Activated CD4-positive, alpha-beta T cell treated with anti-CD3 and anti-CD28 coated beads, Interleukin-10, Interleukin-2, amounts not matched to agents 100 ng/mL and 50 ng/mL, durations not matched to agents 16 hours and 8 hours (primary cell): ENCODE results near the gene VKORC1L1.
"Not testable (repeated sequence)": the region's sequence is repeated elsewhere in the genome, so short reads cannot be mapped to it uniquely, and the experiment has no call there.

Source experiments
- DNase-seq: peaks from one replicate; pipeline ENCODE4 v3.0.0-alpha.2; 2020

The VKORC1L1 gene

DNA sequence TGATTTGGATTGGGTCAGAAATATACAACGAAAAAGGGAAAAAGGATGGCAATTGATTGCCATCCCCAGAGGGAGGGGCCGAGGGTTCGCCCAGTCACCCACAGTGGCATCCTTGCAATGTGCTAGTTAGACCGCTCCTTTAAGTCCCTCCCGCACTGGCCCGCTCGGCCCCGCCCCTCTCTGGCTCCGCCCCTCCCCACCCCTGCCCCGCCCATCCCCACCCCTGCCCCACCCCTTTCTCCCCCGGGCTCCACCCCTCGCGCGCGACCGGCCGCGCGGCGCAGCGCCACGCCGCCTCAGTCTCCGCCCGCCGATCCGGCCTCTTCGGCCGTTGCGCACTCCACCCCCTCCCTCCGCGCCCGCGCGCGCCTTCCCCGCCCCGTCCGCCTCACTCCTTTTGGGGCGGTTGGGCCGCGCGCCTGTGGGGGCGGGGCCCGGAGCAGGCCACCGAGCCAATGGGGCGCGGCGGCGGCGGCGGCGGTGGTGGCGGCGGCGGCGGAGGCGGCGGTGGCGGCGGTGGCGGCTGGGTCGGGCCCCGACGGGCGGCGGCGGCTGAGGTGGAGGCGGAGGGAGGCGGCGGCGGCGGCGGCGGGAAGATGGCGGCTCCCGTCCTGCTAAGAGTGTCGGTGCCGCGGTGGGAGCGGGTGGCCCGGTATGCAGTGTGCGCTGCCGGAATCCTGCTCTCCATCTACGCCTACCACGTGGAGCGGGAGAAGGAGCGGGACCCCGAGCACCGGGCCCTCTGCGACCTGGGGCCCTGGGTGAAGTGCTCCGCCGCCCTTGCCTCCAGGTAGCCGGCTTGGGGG lies at the start of gene VKORC1L1:
Gene VKORC1L1, plus strand, starts transcription at position 299 of the 806 bp plus-strand sequence. Its CDS starts 298 bp downstream, at position 597.
- peak; percentile 97 for DNase-seq

DNA sequence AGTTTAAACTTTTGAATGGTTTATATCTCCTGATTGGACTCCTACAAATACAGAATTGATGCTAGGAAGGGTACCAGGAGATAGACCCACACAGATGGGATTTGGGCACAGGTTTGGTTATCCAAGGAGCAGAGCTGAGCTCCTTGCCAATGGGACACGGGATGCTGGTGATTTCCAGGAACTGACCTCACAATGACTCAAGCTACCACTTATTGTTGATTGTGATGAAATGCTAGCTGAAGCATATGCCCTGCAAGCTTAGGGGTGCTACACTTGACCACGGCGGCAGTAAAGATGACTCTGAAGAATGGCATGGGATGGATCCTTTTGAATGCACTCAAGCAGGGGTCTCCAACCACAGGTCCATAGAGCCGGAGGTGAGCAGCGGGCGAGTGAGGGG lies 45.5 kb upstream of the VKORC1L1 start:
- DNase-seq = no peak

DNA sequence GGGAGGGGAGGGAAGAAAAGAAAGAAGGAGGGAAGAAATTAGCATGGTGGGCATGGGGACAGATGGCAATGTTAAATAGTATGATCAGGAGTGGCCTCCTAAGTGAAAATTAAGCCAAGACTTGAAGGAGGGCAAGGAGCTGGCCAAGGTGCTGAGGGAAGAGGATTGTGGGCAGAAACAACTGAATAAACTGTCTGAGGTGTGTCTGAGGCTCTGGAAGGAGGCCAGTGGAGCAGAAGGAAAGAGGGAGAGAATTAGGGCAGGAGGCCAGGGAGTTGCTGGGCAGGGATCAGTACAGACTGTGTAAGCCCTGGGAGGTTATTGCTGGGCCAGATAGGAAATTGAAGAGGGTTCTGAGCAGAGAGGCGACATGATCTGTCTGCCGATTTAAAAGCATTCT lies 40.6 kb upstream of the VKORC1L1 start:
- DNase-seq = no peak

DNA sequence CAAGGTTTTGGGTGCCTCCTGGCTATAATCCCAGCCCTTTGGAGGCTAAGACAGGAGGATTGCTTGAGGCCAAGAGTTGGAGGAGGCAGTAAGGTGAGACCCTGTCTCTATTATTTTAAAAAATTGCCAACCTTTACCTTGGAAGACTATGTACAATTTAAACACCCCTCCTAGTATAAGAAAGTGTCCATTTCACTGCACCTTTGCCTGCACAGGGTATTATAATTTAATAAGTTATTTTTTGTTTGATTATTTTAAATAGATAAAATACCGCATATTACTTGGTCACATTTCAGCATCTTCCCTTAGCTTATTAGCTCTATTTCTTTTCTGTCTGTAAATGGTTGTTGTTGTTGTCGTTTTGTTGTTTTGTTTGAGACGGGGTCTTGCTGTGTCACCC lies 36.2 kb upstream of the VKORC1L1 start:
- DNase-seq = not testable (repeated sequence)

DNA sequence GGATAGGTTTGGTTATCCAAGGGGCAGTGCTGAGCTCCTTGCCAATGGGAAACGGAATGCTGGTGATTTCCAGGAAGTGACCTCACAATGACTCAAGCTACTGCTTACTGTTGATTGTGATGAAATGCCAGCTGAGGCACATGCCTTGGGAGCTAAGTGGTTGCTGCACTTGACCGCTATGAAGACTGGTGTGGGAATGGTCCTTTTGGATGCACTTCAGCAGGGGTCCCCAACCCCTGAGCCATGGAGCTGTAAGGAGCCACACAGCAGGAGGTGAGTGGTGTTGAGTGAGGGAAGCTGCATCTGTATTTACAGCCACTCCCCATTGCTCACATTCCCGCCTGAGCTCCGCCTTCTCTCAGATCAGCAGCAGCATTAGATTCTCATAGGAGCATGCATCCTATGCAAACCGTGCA lies 35.3 kb upstream of the VKORC1L1 start:
- not testable (repeated sequence) for DNase-seq

DNA sequence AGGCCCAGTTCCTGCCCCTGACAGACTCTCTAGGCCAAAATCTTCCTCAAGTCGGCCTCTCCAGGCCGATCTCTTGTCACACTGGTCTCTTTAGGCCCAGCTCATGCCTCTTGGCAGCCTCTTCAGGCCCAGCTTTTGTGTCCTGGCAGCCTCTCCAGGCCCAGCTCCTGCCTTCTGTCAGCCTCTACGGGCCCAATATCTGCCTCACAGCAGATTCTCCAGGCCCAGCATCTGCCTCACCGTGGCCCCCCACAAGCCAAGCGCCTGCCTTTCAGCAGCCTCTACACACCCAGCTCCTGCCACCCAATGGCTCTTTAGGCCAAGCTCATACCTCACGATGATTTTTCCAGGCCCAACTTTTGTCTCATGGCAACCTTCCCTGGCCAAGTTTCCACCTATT lies 33.0 kb upstream of the VKORC1L1 start:
- DNase-seq = no peak

DNA sequence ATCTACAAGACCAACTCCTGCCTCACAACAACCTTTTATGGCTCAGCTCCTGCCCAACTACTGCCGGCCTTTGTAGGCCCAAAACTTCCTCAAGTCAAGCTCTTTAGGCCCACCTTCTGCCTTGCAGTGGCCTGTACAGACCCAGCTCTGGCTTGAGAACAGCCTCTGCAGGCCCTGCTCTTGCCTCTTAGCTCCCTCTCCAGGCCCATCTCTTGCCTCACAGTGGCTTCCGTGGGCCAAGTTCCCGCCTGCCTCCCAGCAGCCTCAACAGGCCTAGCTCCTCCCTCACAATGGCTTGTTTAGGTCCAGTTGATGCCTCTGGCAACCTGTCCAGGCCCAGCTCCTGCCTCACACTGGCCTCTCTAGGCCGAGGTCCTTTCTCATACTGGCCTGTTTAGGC lies 32.4 kb upstream of the VKORC1L1 start:
- no peak for DNase-seq

DNA sequence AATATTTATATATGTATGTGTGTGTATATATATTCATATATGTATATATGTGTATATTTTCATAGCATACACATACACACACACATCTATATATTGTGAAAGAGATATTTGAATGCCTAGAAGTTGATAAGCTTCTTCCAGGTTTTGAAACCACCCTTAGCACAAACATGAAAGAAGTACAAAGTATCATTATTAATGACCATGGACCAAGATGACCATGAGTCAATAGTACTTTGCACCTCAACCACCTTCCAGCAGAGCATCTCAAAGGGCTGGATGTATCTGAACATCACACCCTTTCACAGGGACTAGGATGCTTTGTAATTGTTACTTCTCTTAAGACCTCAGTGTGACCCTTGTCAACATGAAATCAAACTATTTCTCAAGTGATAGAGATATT lies 29.3 kb upstream of the VKORC1L1 start:
- not testable (repeated sequence) for DNase-seq

DNA sequence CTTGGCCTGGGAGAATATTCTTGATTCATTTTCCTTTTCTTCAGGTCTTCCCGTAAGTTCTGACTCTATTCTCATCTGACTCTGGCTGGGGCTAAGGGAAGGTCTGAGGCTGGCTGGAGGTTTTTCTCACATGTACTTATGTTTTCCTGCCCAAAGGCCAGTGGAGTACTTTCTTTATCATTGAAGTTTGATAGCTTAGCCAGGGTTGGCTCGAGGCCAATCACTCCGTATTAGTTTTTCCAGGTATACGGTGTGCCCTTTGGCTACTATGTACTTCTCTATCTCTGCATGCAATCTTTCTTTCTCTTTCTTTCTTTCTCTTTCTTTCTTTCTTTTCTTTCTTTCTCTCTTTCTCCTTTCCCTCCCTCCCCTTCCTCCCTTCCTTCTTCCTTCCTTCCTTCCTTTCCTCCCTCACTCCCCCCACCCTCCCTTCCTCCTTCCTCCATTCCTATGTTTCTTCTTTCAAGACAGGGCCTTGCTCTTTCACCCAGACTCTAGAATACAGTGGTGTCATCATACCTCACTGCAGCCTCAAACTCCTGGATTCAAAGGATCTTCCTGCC lies 26.8 kb upstream of the VKORC1L1 start:
- no peak for DNase-seq

DNA sequence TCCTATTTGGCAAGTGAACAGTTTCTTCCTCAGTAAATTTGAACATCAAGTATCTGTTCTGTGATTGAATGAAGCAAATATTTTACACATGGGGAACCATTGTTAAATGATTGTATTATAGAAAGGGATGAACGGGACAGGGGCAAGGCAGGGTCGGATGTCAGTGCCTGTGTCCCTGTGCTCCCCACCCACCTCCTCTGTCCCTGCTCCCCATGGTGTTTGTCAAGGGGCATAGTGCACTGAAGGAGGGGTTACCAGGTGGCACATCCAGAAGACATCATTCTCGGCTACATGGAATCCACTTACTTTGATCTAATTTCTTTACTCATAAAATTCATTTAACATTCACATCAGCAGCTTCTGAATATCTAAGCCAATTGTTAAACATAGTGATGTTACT lies 19.4 kb upstream of the VKORC1L1 start:
- not testable (repeated sequence) for DNase-seq

DNA sequence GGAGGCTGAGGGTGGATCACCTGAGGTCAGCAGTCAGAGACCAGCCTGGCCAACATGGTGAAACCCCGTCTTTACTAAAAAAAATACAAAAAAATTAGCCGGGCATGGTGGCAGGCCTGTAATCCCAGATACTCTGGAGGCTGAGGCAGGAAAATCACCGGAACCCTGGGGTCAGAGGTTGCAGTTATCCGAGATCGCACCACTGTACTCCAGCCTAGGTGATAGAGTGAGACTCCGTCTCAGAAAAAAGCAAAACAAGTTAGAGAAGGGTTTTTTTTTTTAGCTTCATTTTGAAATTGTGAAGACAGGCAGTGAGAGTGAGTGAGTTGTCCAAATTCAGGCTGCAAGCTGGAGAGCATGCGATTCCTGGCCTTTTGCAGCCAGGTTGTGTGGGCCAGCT lies 19.0 kb upstream of the VKORC1L1 start:
- not testable (repeated sequence) for DNase-seq

DNA sequence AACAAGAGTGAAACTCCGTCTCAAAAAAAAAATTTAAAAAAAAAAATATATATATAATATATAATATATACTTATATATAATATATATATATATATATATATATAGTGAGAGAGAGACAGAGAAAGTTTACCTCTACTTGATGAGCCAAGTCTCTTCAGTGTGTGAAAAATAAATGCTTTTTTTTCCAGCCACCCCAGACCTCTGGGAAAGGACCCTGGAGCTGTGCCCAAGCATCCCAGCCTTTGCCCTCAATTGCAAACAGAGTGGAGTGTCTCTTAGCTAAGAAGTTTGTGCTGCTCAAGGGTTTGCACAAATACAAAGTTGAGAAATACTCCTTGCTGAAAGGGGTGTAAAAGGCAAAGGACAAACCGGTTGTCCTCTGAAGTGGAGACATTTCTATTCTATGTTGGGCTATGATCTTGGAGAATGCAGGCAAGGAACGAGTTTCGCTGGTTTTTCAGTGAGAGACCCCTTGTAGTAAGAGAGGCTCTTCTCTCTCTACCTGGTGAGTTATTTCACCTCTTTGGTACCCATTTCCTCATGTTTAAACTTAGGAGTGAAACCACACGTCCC lies 15.5 kb upstream of the VKORC1L1 start:
- not testable (repeated sequence) for DNase-seq

DNA sequence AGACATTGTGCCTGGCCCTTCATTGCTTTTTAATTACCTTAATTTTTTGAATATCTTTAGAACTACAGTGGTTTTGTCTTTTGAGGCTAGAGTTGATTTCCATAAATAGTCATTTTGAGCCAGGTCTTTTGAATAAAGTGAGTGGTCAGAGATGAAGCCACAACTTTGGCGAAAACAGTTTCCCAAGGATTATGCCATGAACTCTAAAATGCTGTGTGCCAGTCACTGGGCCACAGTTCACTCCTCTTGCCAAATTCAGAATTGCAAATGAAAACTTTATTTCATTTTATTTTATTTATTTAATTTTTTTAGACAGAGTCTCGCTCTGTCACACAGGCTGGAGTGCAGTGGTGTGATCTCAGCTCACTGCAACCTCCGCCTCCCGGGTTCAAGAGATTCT lies 14.2 kb upstream of the VKORC1L1 start:
- not testable (repeated sequence) for DNase-seq

DNA sequence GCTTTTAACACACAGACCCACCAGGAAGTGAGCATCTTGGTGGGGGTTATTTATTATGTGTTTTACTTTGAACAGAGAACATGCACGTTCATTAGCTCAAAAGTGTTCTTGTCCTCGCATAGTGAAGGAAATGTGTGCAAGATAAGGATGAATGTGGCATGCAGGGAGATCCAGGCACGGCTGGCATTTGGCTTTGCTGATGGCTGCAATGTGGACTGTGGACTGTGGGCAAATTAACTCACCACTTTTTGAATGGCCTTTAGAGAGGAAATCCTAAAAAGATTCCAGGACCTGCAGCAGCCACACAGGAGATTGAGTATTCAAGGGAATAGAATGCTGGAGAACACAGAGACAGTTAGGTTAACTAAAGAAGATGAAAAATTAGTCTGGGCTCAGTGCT lies 6.6 kb upstream of the VKORC1L1 start:
- not testable (repeated sequence) for DNase-seq

DNA sequence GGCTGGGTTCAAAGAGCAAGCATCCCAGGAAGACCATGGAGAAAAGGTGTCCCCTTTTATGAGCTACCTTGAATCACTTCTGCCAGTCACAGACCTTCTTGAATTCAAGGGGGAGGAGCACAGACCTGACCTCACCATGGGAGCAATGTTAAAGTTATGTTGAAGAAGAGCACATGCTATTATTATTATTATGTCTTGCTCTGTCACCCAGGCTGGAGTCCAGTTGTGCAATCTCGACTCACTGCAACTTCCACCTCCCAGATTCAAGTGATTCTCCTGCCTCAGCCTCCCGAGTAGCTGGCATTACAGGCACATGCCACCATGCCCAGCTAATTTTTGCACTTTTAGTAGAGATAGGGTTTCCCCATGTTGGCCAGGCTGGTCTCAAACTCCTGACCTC lies 5.2 kb upstream of the VKORC1L1 start:
- DNase-seq = not testable (repeated sequence)

DNA sequence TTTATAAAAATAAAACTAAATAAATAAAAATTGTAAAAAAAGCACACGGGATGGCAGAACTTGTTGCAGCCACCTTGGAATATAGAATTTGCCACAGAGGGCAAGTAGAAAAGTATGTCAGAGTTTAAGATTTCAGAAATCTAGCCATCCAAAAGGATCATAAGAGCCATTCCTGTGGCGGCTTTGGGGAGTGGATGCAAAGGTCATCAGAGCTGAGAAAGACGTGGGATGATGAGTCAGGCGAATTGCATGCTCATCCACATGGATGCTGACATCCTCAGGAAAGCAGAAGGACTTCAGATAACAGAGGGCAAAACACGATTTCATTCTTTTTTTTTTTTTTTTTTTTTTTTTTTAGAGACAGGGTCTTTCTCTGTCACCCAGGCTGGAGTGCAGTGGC lies 3.6 kb upstream of the VKORC1L1 start:
- DNase-seq = not testable (repeated sequence)

DNA sequence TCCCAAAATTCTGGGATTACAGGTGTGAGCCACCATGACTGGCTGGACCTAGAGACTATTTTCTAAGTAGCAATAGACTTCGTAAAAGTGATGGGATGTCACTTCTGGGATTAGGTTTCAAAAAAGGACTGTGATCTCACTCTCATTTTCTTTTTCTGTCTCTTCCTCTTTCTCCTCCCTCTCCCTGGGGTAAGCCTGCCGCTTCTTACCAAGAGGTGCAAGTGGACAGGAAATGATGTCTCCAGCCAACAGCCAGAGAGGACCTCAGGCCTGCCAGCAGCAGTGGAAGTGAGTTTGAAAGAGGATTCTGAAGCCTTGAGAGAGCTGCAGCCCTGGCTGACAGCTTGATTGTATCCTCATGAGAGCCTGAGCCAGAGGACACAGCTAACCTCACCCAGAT lies 1.4 kb upstream of the VKORC1L1 start:
- not testable (repeated sequence) for DNase-seq

DNA sequence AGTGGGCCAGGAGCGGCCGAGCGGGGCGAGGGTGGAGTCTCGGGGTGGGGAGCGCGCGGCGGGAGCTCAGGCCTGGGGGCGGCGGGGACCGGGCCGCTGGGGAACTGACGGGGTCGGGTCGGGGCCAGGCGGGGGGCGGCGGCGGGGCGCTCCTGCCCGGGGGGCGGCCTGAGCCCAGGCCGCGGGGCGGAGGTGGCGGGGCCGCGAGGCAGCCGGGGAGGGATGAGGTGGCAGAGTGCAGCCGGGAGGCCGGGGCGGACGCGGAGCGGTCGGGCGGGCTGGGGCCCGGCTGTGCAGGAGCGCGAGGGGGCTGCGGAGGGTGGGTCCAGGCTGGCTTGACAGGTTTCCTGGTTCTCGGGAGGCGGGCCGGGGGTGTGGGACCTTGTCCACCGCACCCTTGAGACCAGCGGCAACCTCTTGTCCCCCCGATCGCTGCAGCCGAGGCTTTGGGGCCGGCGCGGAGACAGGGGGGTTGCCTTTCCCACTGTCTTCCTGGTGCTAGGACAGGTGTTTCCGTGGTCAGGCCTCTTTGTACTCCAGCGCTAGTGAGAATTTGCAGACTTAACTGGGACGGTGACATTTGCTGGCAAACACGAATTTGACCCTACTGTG lies 814 bp downstream of the VKORC1L1 start:
- DNase-seq = peak; percentile 22

DNA sequence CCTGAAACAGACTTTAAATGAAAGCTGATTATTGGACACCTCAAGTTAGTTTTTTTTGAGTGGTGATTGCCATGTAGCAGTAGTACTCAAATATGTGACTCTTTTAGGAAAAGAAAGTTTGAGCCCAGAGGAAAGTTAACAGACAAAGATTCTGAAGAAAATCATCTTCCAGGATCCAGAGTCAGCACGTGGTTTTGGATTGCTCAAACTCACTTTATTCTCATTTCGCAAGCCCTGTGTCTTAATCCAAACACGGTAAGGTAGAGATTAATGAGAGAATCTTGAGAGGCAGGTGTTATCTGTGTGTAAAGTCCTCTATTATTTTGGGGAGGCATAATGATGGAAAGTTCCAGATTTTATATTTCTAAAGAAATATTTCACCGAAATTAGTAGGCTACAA lies 2.8 kb downstream of the VKORC1L1 start:
- DNase-seq = not testable (repeated sequence)

DNA sequence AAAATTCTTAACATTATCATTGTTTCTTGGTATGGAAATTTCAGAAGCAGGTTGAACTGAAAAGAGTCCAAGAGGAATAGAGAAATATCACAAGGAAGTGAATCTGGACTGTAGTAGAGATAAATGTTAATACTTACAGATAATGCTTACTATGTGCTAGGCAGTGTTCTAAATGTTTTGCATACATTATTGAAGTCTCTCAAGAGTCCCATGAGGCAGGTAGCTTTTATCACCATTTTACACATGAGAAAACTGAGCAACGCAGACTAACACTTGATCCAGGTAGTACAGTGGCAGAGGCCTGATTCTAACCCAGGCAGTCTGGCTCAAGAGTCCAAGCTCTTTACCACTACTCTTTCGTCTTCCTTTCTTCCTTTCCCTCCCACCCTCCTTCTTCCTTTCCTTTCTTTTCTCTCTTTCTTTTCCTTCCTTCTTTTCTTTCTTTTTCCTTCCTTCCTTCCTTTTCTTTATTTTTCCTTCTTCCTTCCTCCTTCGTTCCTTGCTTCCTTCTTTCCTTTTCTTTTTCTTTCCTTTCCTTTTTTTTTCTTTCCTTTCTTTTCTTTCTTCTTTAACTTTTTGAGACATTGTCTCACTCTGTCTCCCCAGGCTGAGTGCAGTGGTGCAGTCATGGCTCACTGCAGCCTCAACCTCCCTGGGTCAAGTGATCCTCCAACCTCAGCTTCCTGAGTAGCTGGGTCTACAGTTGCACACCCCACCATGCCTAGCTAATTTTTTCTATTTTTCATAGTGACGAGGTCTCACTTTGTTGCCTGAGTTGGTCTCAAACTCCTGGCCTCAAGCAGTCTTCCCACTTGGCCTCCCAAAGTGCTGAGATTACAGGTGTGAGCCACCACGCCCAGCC lies 6.6 kb downstream of the VKORC1L1 start:
- DNase-seq = not testable (repeated sequence)

DNA sequence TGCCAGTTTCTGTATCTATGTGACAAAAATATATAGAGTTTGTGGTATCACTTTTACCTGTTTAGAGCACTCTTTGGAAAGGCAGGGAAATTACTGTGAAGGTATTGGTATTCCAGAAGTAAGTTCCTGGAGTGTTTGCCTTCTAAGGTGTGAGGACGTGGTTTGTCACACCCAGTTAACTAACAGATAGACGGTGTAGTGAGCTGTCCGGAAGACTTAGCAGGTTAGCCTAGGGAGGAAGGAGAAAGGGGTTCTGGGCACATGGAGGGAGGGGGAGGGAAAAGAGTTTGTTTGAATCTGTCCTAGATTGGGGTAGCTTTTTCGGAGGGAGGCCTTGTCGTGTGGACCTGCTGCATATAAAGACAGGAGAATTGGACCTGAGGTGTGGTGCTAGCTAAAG lies 7.4 kb downstream of the VKORC1L1 start:
- DNase-seq = not testable (repeated sequence)

DNA sequence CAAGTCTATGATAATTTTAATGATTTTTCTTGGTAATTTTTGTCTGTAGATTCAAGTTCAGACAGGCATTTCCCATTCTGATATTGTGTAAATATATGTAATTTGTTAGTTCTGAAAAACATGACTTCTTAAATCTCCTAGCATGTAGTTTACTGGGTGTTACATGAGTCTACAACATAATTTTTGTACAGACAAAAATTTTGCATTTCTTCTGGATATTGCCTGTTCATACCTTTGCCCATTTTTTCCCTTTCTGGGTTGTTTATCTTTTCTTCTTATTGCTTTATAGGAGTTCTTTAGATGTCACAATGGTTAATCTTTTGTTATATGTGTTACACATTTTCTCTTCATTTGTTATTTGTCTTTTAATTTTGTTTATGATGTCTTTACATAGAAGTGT lies 12.1 kb downstream of the VKORC1L1 start:
- DNase-seq = not testable (repeated sequence)

DNA sequence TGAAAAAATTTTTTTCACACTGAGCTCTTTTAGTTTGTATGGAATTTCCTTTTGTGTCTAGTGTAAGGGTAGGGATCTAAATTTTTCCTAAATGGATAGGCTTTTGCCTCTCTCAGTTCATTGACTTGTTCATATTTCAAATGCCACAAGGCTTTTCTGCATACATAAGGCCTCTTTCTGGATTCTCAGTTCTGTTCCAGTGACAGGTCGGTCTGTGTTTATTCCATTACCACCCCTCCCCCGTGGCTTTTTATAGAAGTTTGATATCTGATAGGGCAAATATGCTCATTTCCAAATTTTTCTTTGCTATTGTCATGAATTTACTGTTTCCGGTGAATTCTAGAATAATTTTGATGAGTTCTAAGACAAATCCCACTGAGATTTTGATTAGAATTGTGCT lies 12.7 kb downstream of the VKORC1L1 start:
- not testable (repeated sequence) for DNase-seq
